B cell (primary cell): ENCODE measurements around the gene AIG1. TPM values are rescaled to one million over a fixed set of nuclear protein-coding genes. Genes with fewer than 3 reads are reported as not detected.

ENCODE experiments used
- ATAC-seq: fragments of 200-7000 bp; cut with Tn5 transposase; one replicate; pipeline ENCODE4 v1.10.0; 2021; ENCODE audit warnings: low read depth, mild to moderate bottlenecking, moderate number of reproducible peaks, moderate library complexity
- CTCF ChIA-PET: fragments of 350-600 bp; sonication (Branson Sonifier 250); formaldehyde crosslinking; loops from one replicate; lab custom pipeline; 2021; ENCODE audit warnings: antibody characterized with exemption, inconsistent platforms; lab: Charles Lee
- POLR2A ChIA-PET: fragments of 350-600 bp; sonication (Branson Sonifier 250); formaldehyde crosslinking; loops from one replicate; lab custom pipeline; 2021; ENCODE audit warnings: antibody characterized with exemption; lab: Charles Lee
- DNase-seq: peaks from one replicate; pipeline ENCODE4 v3.0.0; 2013
- H2AFZ ChIP-seq: 2 replicates; pipeline ENCODE4 v1.6.1; 2012; ENCODE audit warnings: mild to moderate bottlenecking, low read depth, low read length; ENCODE audit not compliant: insufficient read depth, poor library complexity, severe bottlenecking
- H3K27ac ChIP-seq, 2 donors: 1 replicate in 1 of 2; 2 replicates in 1 of 2; pipeline ENCODE4 v1.5.1; 2012 to 2013; ENCODE audit warnings: low read length in 2 of 2, mild to moderate bottlenecking in 2 of 2, moderate library complexity in 1 of 2
- H3K27me3 ChIP-seq, 4 experiments: fragments of 200-600 bp in 1 of 4; sonication (generic) in 1 of 4; replicated peaks in 1 of 4; 1 replicate in 2 of 4; 2 replicates in 2 of 4; pipeline versions ENCODE4 v1.6.1 to v1.7.0; 2013 to 2016; ENCODE audit warnings: low read length in 3 of 4, mild to moderate bottlenecking in 2 of 4, mixed read lengths in 1 of 4, moderate library complexity in 1 of 4; ENCODE audit not compliant: insufficient read depth in 4 of 4, control insufficient read depth in 3 of 4; ENCODE audit errors: control extremely low read depth in 1 of 4
- H3K36me3 ChIP-seq, 2 experiments: replicated peaks in 1 of 2; 1 replicate in 1 of 2; 2 replicates in 1 of 2; pipeline versions ENCODE4 v1.6.1 to v1.7.1; 2013; ENCODE audit warnings: low read length in 1 of 2; ENCODE audit not compliant: insufficient read depth in 2 of 2, control insufficient read depth in 1 of 2; ENCODE audit errors: control extremely low read depth in 1 of 2, extremely low read depth in 1 of 2
- H3K4me1 ChIP-seq, 2 donors: fragments of 200-600 bp in 1 of 2; sonication (generic) in 1 of 2; 1 replicate in 1 of 2; 2 replicates in 1 of 2; pipeline versions ENCODE4 v1.5.1 to v1.6.1; 2013 to 2017; ENCODE audit warnings: low read length in 2 of 2; ENCODE audit not compliant: control insufficient read depth in 2 of 2, insufficient read depth in 2 of 2
- H3K4me2 ChIP-seq: replicated peaks from 2 replicates; pipeline ENCODE3; 2012; ENCODE audit warnings: mild to moderate bottlenecking, low read depth, low read length; ENCODE audit not compliant: poor library complexity, severe bottlenecking
- H3K4me3 ChIP-seq, 5 experiments: fragments of 200-600 bp in 1 of 5; sonication (generic) in 1 of 5; 1 replicate in 3 of 5; 2 replicates in 2 of 5; pipeline versions ENCODE4 v1.5.1 to v1.7.0; 2011 to 2016; ENCODE audit warnings: low read length in 4 of 5, mild to moderate bottlenecking in 4 of 5, low read depth in 2 of 5, control low read depth in 1 of 5, moderate library complexity in 1 of 5; ENCODE audit not compliant: insufficient read depth in 1 of 5; ENCODE audit errors: control extremely low read depth in 1 of 5, extremely low read depth in 1 of 5
- H3K79me2 ChIP-seq: fragments of 200-600 bp; sonication (generic); one replicate; pipeline ENCODE4 v1.6.0; 2016; ENCODE audit warnings: low read length; ENCODE audit not compliant: control insufficient read depth, insufficient read depth
- H3K9ac ChIP-seq: fragments of 200-600 bp; sonication (generic); 2 replicates; pipeline ENCODE4 v1.6.1; 2017; ENCODE audit warnings: mild to moderate bottlenecking, low read length, moderate library complexity
- H3K9me3 ChIP-seq, 3 donors: one replicate each; pipeline versions ENCODE4 v1.6.1 to v1.7.1; 2013; ENCODE audit warnings: low read length in 2 of 3; ENCODE audit not compliant: control insufficient read depth in 2 of 3, insufficient read depth in 1 of 3; ENCODE audit errors: control extremely low read depth in 1 of 3
- H4K20me1 ChIP-seq: 2 replicates; pipeline ENCODE4 v1.6.0; 2012; ENCODE audit warnings: mild to moderate bottlenecking, low read length; ENCODE audit not compliant: insufficient read depth, control insufficient read depth, poor library complexity, severe bottlenecking
- H3K27ac Mint-ChIP-seq: one replicate; pipeline ENCODE4 v1.8.0; 2021; ENCODE audit warnings: mixed read lengths
- H3K27me3 Mint-ChIP-seq: one replicate; pipeline ENCODE4 v1.8.0; 2021; ENCODE audit warnings: mixed read lengths
- H3K4me1 Mint-ChIP-seq: one replicate; pipeline ENCODE4 v1.8.0; 2021; ENCODE audit warnings: mixed read lengths
- H3K4me3 Mint-ChIP-seq: one replicate; pipeline ENCODE4 v1.8.0; 2021; ENCODE audit warnings: mixed read lengths
- H3K9me3 Mint-ChIP-seq: one replicate; pipeline ENCODE4 v1.8.0; 2022; ENCODE audit warnings: mixed read lengths; ENCODE audit not compliant: insufficient read depth
- CTCF ChIP-seq: fragments of 200-600 bp; IDR thresholded peaks from one replicate; pipeline ENCODE4 v1.8.0; 2022; ENCODE audit warnings: antibody characterized with exemption, mild to moderate bottlenecking
- EZH2 ChIP-seq: IDR thresholded peaks from 2 replicates; pipeline ENCODE4 v1.6.1; 2012; ENCODE audit warnings: borderline replicate concordance, low read depth, mild to moderate bottlenecking, moderate library complexity, low read length; ENCODE audit not compliant: insufficient read depth, poor library complexity, severe bottlenecking
- WGBS: methylation state at CpG from one replicate; pipeline ENCODE4 v1.1.5; 2013; ENCODE audit warnings: missing lambda C conversion rate; ENCODE audit not compliant: insufficient coverage; 5-methylcytosine and 5-hydroxymethylcytosine counted together
- intact Hi-C: fragments of 100-400 bp; cut with micrococcal nuclease; formaldehyde crosslinking; loops from one replicate; pipeline ENCODE4 v1.10.0; 2022
- polyA plus RNA-seq: library from polyadenylated mRNA; depleted of rRNA; stranded (reverse); fragments of >200 nt; gene quantifications from 2 replicates; pipeline ENCODE4 v1.2.3, GENCODE V29; 2012
- total RNA-seq, 2 donors: library from RNA; stranded (reverse); fragments of 120-200 nt in 1 of 2; gene quantifications; 1 replicate in 1 of 2; 2 replicates in 1 of 2; pipeline versions ENCODE4 v1.2.3 to v1.2.4, GENCODE V29; 2013 to 2022

Gene AIG1
- total and polyA plus RNA-seq, 2 donors (not counting 1 experiment from before 2014, with no cell fraction given): 7.0 to 9.0 TPM

- ChIA-PET POLR2A (no interaction called here), CTCF (no interaction called here)
- Mint-ChIP-seq H3K4me3 (no peak overlapping the region), H3K4me1 (peaks cover 5% of the 10 kb centered on the region), H3K9me3 (peaks cover 3% of the 10 kb centered on the region), H3K27me3 (no peaks in the 10 kb centered on the region), H3K27ac (no peak overlapping the region)
- intact Hi-C loops: no loop called here
- Histone ChIP-seq H4K20me1 (no peaks in the 10 kb centered on the region), H3K4me1 (no peaks in the 10 kb centered on the region), H3K4me3 (no peak overlapping the region), H3K79me2 (no peaks in the 10 kb centered on the region), H3K27ac (no peak overlapping the region), H2AFZ (no peak overlapping the region), H3K4me2 (no peak overlapping the region), H3K9ac (no peak overlapping the region), H3K9me3 (peaks cover 0 to 6% (median 4%) of the 10 kb centered on the region in 3 donors), H3K36me3 (no peaks in the 10 kb centered on the region), H3K27me3 (no peaks in the 10 kb centered on the region)
- TF ChIP-seq EZH2: no peak
- DNase-seq: no peak
- ATAC-seq: no peak
- WGBS: 100% methylated on average over 2 of the region's 3 CpGs
Measured at GRCh38 chr6:143074670-143075318, 14.1 kb downstream of the AIG1 start.

- intact Hi-C loops: no loop called here
- ChIA-PET POLR2A (no interaction called here), CTCF (no interaction called here)
- Histone ChIP-seq H3K4me3 (no peak overlapping the region), H3K4me2 (no peak overlapping the region), H3K9me3 (peaks cover 0 to 6% (median 4%) of the 10 kb centered on the region in 3 donors), H3K27me3 (no peaks in the 10 kb centered on the region), H3K4me1 (no peaks in the 10 kb centered on the region), H4K20me1 (no peaks in the 10 kb centered on the region), H3K9ac (no peak overlapping the region), H3K27ac (no peak overlapping the region), H3K36me3 (no peaks in the 10 kb centered on the region), H3K79me2 (no peaks in the 10 kb centered on the region), H2AFZ (no peak overlapping the region)
- H3K27me3 Mint-ChIP-seq: no peaks in the 10 kb centered on the region
- no peak overlapping the region for H3K4me3 Mint-ChIP-seq
- peaks cover 4% of the 10 kb centered on the region for H3K4me1 Mint-ChIP-seq
- no peak overlapping the region for H3K27ac Mint-ChIP-seq
- TF ChIP-seq CTCF (no peak), EZH2 (no peak)
- peaks cover 3% of the 10 kb centered on the region for H3K9me3 Mint-ChIP-seq
- no peak for DNase-seq
- WGBS: 100% methylated on average over 2 of the region's 6 CpGs
- ATAC-seq: no peak
Measured at GRCh38 chr6:143078468-143079324, 18.0 kb downstream of the AIG1 start.
